ENCODE results near the gene ROBO4.

DNA sequence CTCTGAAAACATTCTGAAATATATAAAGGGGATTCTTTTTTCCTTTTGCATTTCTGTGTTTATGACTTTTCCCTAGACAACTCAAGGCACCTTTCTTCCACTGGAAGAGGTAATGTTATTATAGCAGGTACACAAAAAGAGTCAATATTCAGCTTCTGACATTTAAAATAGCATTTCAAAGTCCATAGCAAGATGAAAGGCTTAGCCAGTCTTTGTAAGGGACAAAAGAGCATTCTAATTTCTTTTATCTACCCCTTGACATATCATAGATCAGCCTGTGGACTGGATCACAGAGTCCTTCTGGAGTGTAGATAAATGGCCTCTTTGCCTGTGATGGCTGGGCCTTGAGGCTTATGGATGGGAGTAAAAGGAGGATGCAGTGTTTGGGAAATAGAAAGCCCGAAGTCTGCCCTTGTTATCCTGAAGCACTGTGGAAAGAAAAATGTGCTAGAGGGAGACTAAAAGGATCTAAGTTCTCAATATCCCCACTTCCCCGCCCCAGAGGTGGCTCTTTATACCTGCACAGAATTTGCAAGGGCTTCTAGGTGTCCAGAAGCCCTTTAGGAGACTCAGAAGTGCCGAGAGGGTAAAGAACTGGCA, 39.8 kb upstream of the ROBO4 start:
- TF ChIP-seq, protein P1, sequence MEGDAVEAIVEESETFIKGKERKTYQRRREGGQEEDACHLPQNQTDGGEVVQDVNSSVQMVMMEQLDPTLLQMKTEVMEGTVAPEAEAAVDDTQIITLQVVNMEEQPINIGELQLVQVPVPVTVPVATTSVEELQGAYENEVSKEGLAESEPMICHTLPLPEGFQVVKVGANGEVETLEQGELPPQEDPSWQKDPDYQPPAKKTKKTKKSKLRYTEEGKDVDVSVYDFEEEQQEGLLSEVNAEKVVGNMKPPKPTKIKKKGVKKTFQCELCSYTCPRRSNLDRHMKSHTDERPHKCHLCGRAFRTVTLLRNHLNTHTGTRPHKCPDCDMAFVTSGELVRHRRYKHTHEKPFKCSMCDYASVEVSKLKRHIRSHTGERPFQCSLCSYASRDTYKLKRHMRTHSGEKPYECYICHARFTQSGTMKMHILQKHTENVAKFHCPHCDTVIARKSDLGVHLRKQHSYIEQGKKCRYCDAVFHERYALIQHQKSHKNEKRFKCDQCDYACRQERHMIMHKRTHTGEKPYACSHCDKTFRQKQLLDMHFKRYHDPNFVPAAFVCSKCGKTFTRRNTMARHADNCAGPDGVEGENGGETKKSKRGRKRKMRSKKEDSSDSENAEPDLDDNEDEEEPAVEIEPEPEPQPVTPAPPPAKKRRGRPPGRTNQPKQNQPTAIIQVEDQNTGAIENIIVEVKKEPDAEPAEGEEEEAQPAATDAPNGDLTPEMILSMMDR (conservative IDR thresholded peaks at IDR 0.05; ENCODE audit: low read length), result no peak
- no peak for TF ChIP-seq EZH2phosphoT487 (IDR thresholded peaks at IDR 0.05; ENCODE audit: borderline replicate concordance, low read depth, low read length)

Data from OCI-LY7 (cell line).